Measurements from ENCODE around the gene FMNL1.

FMNL1 gene

GRCh38 chr17:45284176-45285140 is 62.8 kb downstream of the FMNL1 start:
- FAIRE-seq: no peak

- FAIRE-seq: no peak
Observed at GRCh38 chr17:45286286-45286685, 64.6 kb downstream of the FMNL1 start.

- no peak for FAIRE-seq
Observed at GRCh38 chr17:45287526-45288500, 66.1 kb downstream of the FMNL1 start.

- no peak for FAIRE-seq
Observed at GRCh38 chr17:45288825-45289224, 67.1 kb downstream of the FMNL1 start.

- no peak for FAIRE-seq
Observed at GRCh38 chr17:45289301-45290268, 67.9 kb downstream of the FMNL1 start.

GRCh38 chr17:45290269-45290765 is 68.6 kb downstream of the FMNL1 start:
- FAIRE-seq: no peak

GRCh38 chr17:45291171-45291805 is 69.6 kb downstream of the FMNL1 start:
- FAIRE-seq: no peak

- FAIRE-seq: no peak
Observed at GRCh38 chr17:45292696-45293412, 71.2 kb downstream of the FMNL1 start.

- FAIRE-seq: no peak
Observed at GRCh38 chr17:45293413-45294211, 71.9 kb downstream of the FMNL1 start.

GRCh38 chr17:45294506-45294905 is 72.8 kb downstream of the FMNL1 start:
- no peak for FAIRE-seq

GRCh38 chr17:45296003-45296832 is 74.5 kb downstream of the FMNL1 start:
- no peak for FAIRE-seq

GRCh38 chr17:45296833-45297124 is 75.1 kb downstream of the FMNL1 start:
- FAIRE-seq: no peak
